ENCODE measurements around the gene SLC40A1. TPM values are rescaled to one million over a fixed set of nuclear protein-coding genes. Genes with fewer than 3 reads are reported as not detected.

Gene SLC40A1
- total and polyA plus RNA-seq, 2 of the 13 experiments (the other 11 are each of a cell fraction or from before 2014, with no cell fraction given): 10.6 to 24.9 TPM

DNA sequence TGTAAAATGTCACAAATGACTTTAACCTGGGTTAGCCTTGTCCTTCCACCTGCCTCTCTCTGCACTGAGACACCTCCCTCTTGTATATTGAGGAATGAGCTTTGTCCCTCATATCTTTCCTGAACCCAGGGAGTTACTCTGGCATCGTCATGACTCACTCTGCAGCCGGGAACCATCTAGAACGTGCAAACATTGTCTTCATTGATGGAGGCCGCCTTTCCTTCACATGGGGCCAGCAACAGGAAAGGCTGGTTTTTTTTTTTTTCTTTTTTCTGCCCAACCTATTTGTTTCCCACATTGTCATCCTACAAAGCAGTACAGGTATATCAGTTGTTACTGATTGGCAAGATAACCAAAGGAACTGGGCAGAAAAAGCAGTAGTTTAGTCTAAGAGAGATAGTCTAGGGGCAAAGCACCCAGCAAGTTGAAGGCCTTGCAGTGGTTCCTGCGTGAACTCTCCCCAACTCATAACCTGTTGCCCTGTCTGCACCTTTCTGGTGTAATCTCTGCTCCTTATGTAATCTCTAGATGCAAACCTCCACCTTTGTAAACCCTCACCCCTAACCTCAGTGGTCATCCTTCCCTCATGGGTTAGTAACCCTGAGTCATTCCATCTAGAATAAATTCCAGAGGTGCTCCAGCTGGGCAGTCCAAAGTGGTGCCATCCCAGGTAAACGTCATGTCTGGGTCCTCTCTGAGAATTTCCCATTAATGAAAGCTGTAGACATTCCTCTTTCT is 38.3 kb downstream of the SLC40A1 start (continued):
- TF ChIP-seq, protein P1, sequence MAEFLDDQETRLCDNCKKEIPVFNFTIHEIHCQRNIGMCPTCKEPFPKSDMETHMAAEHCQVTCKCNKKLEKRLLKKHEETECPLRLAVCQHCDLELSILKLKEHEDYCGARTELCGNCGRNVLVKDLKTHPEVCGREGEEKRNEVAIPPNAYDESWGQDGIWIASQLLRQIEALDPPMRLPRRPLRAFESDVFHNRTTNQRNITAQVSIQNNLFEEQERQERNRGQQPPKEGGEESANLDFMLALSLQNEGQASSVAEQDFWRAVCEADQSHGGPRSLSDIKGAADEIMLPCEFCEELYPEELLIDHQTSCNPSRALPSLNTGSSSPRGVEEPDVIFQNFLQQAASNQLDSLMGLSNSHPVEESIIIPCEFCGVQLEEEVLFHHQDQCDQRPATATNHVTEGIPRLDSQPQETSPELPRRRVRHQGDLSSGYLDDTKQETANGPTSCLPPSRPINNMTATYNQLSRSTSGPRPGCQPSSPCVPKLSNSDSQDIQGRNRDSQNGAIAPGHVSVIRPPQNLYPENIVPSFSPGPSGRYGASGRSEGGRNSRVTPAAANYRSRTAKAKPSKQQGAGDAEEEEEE (CRISPR knock-in tag; IDR thresholded peaks at IDR 0.05; ENCODE audit: borderline replicate concordance): no peak
- TF ChIP-seq, protein P2, sequence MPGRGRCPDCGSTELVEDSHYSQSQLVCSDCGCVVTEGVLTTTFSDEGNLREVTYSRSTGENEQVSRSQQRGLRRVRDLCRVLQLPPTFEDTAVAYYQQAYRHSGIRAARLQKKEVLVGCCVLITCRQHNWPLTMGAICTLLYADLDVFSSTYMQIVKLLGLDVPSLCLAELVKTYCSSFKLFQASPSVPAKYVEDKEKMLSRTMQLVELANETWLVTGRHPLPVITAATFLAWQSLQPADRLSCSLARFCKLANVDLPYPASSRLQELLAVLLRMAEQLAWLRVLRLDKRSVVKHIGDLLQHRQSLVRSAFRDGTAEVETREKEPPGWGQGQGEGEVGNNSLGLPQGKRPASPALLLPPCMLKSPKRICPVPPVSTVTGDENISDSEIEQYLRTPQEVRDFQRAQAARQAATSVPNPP (CRISPR knock-in tag; IDR thresholded peaks at IDR 0.05): no peak
- TF ChIP-seq, protein P3, sequence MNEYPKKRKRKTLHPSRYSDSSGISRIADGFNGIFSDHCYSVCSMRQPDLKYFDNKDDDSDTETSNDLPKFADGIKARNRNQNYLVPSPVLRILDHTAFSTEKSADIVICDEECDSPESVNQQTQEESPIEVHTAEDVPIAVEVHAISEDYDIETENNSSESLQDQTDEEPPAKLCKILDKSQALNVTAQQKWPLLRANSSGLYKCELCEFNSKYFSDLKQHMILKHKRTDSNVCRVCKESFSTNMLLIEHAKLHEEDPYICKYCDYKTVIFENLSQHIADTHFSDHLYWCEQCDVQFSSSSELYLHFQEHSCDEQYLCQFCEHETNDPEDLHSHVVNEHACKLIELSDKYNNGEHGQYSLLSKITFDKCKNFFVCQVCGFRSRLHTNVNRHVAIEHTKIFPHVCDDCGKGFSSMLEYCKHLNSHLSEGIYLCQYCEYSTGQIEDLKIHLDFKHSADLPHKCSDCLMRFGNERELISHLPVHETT (CRISPR knock-in tag; conservative IDR thresholded peaks at IDR 0.05): no peak
- TF ChIP-seq ZNF777 (CRISPR knock-in tag; IDR thresholded peaks at IDR 0.05) (no peak), STAT5B (CRISPR knock-in tag; IDR thresholded peaks at IDR 0.05) (no peak), KDM6A (CRISPR knock-in tag; IDR thresholded peaks at IDR 0.05; ENCODE audit: low read depth) (no peak), REL (CRISPR knock-in tag; conservative IDR thresholded peaks at IDR 0.05) (no peak), ZSCAN12 (CRISPR knock-in tag; IDR thresholded peaks at IDR 0.05) (no peak), PAX8 (CRISPR knock-in tag; IDR thresholded peaks at IDR 0.05; ENCODE audit: borderline replicate concordance) (no peak), RFX1 (IDR thresholded peaks at IDR 0.05) (no peak), FOXA3 (CRISPR knock-in tag; IDR thresholded peaks at IDR 0.05) (peak; percentile 27; the same call in 1 of the 2 replicates), ZNF354B (CRISPR knock-in tag; IDR thresholded peaks at IDR 0.05) (no peak), ZNF432 (CRISPR knock-in tag; IDR thresholded peaks at IDR 0.05; ENCODE audit: borderline replicate concordance) (no peak)
- TF ChIP-seq, protein P4, sequence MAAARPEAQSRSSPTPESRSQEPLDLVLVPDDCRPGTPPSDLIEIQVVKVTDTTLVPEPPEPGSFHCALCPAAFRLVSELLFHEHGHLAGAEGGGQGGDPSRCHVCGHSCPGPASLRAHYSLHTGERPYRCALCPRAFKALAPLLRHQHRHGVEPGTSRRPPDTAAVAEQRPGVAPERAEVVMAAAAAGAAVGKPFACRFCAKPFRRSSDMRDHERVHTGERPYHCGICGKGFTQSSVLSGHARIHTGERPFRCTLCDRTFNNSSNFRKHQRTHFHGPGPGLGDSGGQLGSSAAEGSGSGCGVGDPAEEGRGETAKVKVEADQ (CRISPR knock-in tag; IDR thresholded peaks at IDR 0.05; ENCODE audit: borderline replicate concordance): no peak
- TF ChIP-seq, protein P5, sequence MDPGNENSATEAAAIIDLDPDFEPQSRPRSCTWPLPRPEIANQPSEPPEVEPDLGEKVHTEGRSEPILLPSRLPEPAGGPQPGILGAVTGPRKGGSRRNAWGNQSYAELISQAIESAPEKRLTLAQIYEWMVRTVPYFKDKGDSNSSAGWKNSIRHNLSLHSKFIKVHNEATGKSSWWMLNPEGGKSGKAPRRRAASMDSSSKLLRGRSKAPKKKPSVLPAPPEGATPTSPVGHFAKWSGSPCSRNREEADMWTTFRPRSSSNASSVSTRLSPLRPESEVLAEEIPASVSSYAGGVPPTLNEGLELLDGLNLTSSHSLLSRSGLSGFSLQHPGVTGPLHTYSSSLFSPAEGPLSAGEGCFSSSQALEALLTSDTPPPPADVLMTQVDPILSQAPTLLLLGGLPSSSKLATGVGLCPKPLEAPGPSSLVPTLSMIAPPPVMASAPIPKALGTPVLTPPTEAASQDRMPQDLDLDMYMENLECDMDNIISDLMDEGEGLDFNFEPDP (CRISPR knock-in tag; conservative IDR thresholded peaks at IDR 0.05): no peak
- TF ChIP-seq, protein P6, sequence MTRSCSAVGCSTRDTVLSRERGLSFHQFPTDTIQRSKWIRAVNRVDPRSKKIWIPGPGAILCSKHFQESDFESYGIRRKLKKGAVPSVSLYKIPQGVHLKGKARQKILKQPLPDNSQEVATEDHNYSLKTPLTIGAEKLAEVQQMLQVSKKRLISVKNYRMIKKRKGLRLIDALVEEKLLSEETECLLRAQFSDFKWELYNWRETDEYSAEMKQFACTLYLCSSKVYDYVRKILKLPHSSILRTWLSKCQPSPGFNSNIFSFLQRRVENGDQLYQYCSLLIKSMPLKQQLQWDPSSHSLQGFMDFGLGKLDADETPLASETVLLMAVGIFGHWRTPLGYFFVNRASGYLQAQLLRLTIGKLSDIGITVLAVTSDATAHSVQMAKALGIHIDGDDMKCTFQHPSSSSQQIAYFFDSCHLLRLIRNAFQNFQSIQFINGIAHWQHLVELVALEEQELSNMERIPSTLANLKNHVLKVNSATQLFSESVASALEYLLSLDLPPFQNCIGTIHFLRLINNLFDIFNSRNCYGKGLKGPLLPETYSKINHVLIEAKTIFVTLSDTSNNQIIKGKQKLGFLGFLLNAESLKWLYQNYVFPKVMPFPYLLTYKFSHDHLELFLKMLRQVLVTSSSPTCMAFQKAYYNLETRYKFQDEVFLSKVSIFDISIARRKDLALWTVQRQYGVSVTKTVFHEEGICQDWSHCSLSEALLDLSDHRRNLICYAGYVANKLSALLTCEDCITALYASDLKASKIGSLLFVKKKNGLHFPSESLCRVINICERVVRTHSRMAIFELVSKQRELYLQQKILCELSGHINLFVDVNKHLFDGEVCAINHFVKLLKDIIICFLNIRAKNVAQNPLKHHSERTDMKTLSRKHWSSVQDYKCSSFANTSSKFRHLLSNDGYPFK (CRISPR knock-in tag; IDR thresholded peaks at IDR 0.05; ENCODE audit: borderline replicate concordance): no peak
- TF ChIP-seq, protein P7, sequence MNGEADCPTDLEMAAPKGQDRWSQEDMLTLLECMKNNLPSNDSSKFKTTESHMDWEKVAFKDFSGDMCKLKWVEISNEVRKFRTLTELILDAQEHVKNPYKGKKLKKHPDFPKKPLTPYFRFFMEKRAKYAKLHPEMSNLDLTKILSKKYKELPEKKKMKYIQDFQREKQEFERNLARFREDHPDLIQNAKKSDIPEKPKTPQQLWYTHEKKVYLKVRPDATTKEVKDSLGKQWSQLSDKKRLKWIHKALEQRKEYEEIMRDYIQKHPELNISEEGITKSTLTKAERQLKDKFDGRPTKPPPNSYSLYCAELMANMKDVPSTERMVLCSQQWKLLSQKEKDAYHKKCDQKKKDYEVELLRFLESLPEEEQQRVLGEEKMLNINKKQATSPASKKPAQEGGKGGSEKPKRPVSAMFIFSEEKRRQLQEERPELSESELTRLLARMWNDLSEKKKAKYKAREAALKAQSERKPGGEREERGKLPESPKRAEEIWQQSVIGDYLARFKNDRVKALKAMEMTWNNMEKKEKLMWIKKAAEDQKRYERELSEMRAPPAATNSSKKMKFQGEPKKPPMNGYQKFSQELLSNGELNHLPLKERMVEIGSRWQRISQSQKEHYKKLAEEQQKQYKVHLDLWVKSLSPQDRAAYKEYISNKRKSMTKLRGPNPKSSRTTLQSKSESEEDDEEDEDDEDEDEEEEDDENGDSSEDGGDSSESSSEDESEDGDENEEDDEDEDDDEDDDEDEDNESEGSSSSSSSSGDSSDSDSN (CRISPR knock-in tag; IDR thresholded peaks at IDR 0.05): no peak
